ENCODE data around the gene S100A8. TPM values are rescaled to one million over a fixed set of nuclear protein-coding genes. Genes with fewer than 3 reads are reported as not detected.
"Not testable (repeated sequence)": the region's sequence is repeated elsewhere in the genome, so short reads cannot be mapped to it uniquely, and the experiment has no call there.

Gene S100A8
- total RNA-seq, 1 experiment from 2014 or later = not detected

GRCh38 chr1:153347856-153348255 lies 43.0 kb downstream of the S100A8 start:
- no peak for DNase-seq
- Mint-ChIP-seq H3K9me3 (ENCODE audit: low read depth, unreplicated experiment) (no peaks in the 10 kb centered on the region), H3K36me3 (ENCODE audit: insufficient read depth, unreplicated experiment) (no peaks in the 10 kb centered on the region), H3K27me3 (ENCODE audit: unreplicated experiment) (peaks cover 84% of the 10 kb centered on the region), H3K4me1 (ENCODE audit: low read depth, unreplicated experiment) (peaks cover 41% of the 10 kb centered on the region), H3K27ac (ENCODE audit: unreplicated experiment) (no peak overlapping the region), H3K4me3 (ENCODE audit: low read depth, unreplicated experiment) (no peak overlapping the region)
- TF ChIP-seq CTCF (IDR thresholded peaks at IDR 0.05; ENCODE audit: unreplicated experiment) = no peak
- BruUV-seq (replicated peaks) = no TSS peak
- CTCF ChIA-PET = interaction anchor here (0.6 to 1.4 kb wide), 2 partner anchors 99 to 147 kb away, joined by 3 to 4 read pairs; no protein-coding TSS in a partner anchor
- intact Hi-C loops (cut with micrococcal nuclease; ENCODE audit: unreplicated experiment) = no loop called here

GRCh38 chr1:153347049-153347448 lies 43.8 kb downstream of the S100A8 start:
- DNase-seq; intact Hi-C loops (cut with micrococcal nuclease; ENCODE audit: unreplicated experiment); H3K36me3 Mint-ChIP-seq (ENCODE audit: insufficient read depth, unreplicated experiment); H3K27ac Mint-ChIP-seq (ENCODE audit: unreplicated experiment); H3K4me3 Mint-ChIP-seq (ENCODE audit: low read depth, unreplicated experiment); BruUV-seq (replicated peaks); H3K9me3 Mint-ChIP-seq (ENCODE audit: low read depth, unreplicated experiment): not testable (repeated sequence)
- Mint-ChIP-seq H3K27me3 (ENCODE audit: unreplicated experiment) (peaks cover 92% of the 10 kb centered on the region), H3K4me1 (ENCODE audit: low read depth, unreplicated experiment) (peaks cover 35% of the 10 kb centered on the region)
- CTCF ChIA-PET = interaction anchor here (0.8 to 1.4 kb wide), 2 partner anchors 8 to 11 kb away, joined by 3 to 4 read pairs; no protein-coding TSS in a partner anchor

GRCh38 chr1:153346077-153346723 lies 44.7 kb downstream of the S100A8 start:
- Mint-ChIP-seq H3K4me1 (ENCODE audit: low read depth, unreplicated experiment) (peaks cover 35% of the 10 kb centered on the region), H3K4me3 (ENCODE audit: low read depth, unreplicated experiment) (no peak overlapping the region), H3K9me3 (ENCODE audit: low read depth, unreplicated experiment) (no peaks in the 10 kb centered on the region), H3K27me3 (ENCODE audit: unreplicated experiment) (peaks cover 100% of the 10 kb centered on the region), H3K27ac (ENCODE audit: unreplicated experiment) (no peak overlapping the region), H3K36me3 (ENCODE audit: insufficient read depth, unreplicated experiment) (no peaks in the 10 kb centered on the region)
- intact Hi-C loops (cut with micrococcal nuclease; ENCODE audit: unreplicated experiment) = no loop called here
- no peak for TF ChIP-seq CTCF (IDR thresholded peaks at IDR 0.05; ENCODE audit: unreplicated experiment)
- DNase-seq = no peak
- CTCF ChIA-PET = interaction anchor here (0.6 to 1.4 kb wide), 4 partner anchors 9 to 231 kb away, joined by 3 to 6 read pairs (median 4); no protein-coding TSS in a partner anchor
- no TSS peak for BruUV-seq (replicated peaks)

GRCh38 chr1:153345187-153346076 lies 45.4 kb downstream of the S100A8 start:
- Mint-ChIP-seq H3K36me3 (ENCODE audit: insufficient read depth, unreplicated experiment) (no peaks in the 10 kb centered on the region), H3K4me3 (ENCODE audit: low read depth, unreplicated experiment) (no peak overlapping the region), H3K27ac (ENCODE audit: unreplicated experiment) (no peak overlapping the region), H3K4me1 (ENCODE audit: low read depth, unreplicated experiment) (peaks cover 35% of the 10 kb centered on the region), H3K27me3 (ENCODE audit: unreplicated experiment) (peaks cover 100% of the 10 kb centered on the region), H3K9me3 (ENCODE audit: low read depth, unreplicated experiment) (no peaks in the 10 kb centered on the region)
- CTCF ChIA-PET = interaction anchor here (0.6 to 1.4 kb wide), 4 partner anchors 9 to 548 kb away, joined by 3 to 6 read pairs (median 4); no protein-coding TSS in a partner anchor
- DNase-seq = no peak
- no peak for TF ChIP-seq CTCF (IDR thresholded peaks at IDR 0.05; ENCODE audit: unreplicated experiment)
- no TSS peak for BruUV-seq (replicated peaks)
- intact Hi-C loops (cut with micrococcal nuclease; ENCODE audit: unreplicated experiment) = no loop called here
